ENCODE data around the gene SH3D19.
A peak's percentile ranks its signal among the peaks of the same experiment; 100 is the strongest.
"Not testable (repeated sequence)": the region's sequence is repeated elsewhere in the genome, so short reads cannot be mapped to it uniquely, and the experiment has no call there.

SH3D19 gene

DNA sequence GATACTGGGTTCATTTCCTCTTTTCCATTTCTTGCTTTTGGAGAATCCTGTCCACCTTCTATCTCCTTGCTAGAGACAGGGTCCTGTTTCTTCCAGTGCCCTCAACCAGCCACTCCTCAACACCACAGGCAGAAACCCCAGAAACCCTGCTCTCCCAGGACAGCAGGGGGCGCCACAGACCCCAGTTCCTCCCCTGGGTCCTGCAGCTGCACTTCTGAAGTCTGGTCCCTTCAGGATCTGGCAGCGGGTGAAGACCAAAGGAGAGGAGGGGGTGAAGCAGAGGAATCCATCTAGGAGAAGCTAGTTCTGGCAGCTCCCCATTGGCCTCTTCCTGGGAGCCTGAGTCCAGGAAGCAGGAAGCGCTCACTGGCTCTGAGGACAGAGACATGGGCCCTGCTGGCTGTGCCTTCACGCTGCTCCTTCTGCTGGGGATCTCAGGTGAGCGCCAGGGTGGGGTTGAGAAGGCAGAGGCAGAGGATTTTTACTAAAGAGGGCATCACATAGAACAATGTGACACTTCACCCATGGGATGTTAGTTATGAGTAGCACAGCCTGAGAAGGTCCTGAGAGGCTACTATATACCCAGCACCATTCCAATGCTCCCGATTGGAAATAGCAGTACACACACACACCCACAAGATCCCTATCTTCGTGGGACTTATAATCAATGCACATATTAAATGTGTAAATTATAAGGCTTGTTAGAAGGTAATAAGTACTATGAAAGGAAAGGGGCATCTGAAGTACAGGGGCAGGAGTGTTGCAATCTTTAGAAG, 48.4 kb downstream of the SH3D19 start, which contains the start of gene PRSS48:
Gene PRSS48, plus strand, starts transcription at position 375 of the 776 bp plus-strand sequence. Its CDS starts 12 bp downstream, at position 387.
- DNase-seq (ENCODE audit: low read depth) = peak; percentile 65

GRCh38 chr4:151268905-151269304, 56.5 kb downstream of the SH3D19 start:
- DNase-seq (ENCODE audit: low read depth) = not testable (repeated sequence)

GRCh38 chr4:151267822-151268535, 57.4 kb downstream of the SH3D19 start:
- no peak for DNase-seq (ENCODE audit: low read depth)

DNA sequence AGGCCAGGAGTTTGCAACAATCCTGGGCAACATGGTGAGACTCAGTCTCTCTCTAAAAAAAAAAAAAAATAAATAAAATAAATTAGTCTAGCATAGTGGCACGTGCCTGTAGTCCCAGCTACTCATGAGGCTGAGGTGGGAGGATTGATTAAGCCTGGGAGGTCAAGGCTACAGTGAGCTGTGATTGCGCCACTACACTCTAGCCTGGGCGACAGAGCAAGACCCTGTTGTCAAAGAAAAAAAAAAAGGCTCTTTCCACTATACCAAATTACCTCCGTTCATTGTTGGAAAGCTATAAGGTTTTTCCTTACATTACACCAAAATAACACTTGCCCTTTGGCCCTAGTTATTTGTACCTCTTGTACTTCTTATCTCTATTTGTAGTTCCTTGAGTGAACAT, 58.3 kb downstream of the SH3D19 start:
- DNase-seq (ENCODE audit: low read depth) = no peak

DNA sequence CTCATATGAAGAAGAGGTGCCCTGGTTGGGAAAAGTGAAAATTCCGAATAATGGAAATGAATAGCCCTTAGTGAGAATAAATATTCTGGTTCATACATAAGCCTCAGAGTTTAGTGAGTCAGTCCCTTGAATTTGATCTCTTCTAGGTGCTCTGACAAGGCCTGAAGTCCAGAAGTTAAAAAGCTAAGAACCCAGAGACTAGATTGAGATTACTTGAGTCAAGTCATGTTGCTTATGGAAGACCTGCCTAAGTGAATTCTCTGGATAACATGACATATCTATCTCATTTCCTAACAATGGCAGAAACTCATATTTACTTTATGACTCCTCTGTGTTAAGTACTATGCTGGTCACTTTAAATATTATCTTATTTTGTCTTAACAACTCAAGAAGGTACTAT, 58.9 kb downstream of the SH3D19 start:
- peak; percentile 32 for DNase-seq (ENCODE audit: low read depth)

- no peak for DNase-seq (ENCODE audit: low read depth)
Observed at GRCh38 chr4:151263455-151263854, 62.0 kb downstream of the SH3D19 start.

DNA sequence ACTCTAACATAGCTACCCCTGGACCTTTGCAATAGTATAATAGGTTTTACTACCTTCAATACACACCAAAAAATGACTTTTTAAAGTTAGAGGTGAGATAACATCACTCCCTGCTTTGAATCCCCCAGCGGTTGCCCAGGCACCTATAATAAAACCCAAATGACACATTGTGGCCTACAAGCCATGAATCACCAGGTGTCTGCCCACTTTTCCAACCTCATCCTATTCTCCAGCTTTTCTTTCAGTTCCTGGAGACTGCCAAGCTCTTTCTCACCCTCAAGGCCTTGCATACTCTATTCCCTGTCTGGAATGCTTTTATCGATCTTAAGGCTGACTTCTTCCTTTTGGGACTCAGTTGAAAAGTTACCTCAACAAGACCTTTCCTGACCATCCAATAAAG, 64.9 kb downstream of the SH3D19 start:
- peak; percentile 21 for DNase-seq (ENCODE audit: low read depth)

GRCh38 chr4:151259752-151260151, 65.7 kb downstream of the SH3D19 start:
- DNase-seq (ENCODE audit: low read depth) = no peak

GRCh38 chr4:151257704-151258103, 67.7 kb downstream of the SH3D19 start:
- DNase-seq (ENCODE audit: low read depth) = no peak

GRCh38 chr4:151256134-151256533, 69.3 kb downstream of the SH3D19 start:
- DNase-seq (ENCODE audit: low read depth) = no peak

DNA sequence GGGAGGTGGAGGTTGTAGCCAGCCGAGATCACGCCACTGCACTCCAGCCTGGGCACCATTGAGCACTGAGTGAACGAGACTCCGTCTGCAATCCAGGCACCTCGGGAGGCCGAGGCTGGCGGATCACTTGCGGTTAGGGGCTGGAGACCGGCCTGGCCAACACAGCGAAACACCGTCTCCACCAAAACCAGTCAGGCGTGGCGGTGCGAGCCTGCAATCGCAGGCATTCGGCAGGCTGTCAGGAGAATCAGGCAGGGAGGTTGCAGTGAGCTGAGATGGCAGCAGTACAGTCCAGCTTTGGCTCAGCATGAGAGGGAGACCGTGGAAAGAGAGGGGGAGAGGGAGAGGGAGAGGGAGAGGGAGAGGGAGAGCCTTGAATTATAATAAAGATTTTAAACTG, 69.7 kb downstream of the SH3D19 start:
- DNase-seq (ENCODE audit: low read depth) = not testable (repeated sequence)

- not testable (repeated sequence) for DNase-seq (ENCODE audit: low read depth)
Observed at GRCh38 chr4:151255226-151255625, 70.2 kb downstream of the SH3D19 start.

DNA sequence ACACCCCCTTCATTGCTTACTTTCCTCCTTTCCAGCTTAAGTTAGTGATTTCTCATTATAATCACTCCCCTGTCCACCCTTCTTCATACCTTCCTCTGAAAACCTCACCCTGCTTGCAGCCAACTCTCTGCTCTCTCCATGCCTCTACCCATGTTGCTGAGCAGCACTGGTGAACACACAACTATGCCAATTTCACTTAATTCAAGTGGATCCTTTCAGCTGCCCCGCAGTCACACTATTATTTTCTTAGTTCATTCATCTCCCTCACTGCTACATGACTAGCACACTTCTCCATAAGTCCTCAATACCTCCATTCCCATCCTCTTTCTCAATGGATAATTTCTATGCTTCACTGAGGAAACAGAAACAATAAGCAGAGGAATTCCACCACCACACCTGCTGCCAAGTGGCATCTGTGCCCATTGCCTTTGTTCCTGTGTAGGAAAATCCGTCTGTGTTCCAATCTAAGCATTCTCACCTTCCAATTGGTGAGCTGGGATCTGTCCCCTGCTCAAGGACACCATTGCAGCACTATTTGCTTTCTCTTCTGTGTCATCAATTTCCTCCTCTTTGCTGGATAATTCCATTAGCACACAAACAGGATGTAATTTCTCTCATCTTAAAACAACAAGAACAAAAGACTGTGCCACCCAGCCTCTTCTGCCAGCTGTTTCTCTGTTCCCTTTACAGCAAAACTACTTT, 73.7 kb downstream of the SH3D19 start:
- no peak for DNase-seq (ENCODE audit: low read depth)

GRCh38 chr4:151250706-151251105, 74.7 kb downstream of the SH3D19 start:
- no peak for DNase-seq (ENCODE audit: low read depth)

DNA sequence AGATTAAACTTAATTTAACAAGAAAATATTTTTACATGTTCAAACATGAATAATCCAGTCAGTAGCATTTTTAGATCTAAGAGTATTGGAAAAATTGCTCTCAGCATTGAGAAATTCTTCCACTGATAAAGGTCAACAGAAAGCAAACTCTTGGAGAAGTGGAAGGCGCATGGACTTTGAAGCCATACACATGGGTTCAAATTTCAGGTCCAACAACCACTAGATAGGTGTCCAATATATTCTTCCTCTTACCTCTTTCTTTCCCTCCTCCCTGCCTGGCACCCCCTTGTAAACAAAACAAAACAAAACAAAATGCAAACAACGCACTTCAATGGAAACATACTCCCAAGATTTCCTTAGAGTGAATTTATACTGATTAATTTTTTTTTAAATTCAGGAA, 76.9 kb downstream of the SH3D19 start:
- DNase-seq (ENCODE audit: low read depth) = no peak

GRCh38 chr4:151247395-151247794, 78.0 kb downstream of the SH3D19 start:
- no peak for DNase-seq (ENCODE audit: low read depth)

DNA sequence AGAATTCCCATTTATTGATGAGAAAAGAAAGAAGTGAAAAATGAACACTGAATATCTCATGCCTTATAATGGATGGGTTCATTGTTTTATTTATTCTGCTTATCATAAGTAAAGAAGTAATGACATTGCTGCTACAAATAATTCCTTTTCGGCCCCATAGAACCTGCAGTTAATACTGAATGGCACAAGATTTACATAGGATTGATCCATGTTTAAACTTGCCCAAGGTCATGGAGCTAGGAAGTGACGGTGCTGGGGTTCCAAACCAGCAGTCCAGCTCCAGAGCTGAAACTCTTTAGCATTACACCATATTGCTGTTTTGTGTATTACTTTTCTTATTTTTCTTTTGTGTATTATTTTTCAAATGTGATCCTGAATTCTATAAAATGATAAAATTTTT, 78.7 kb downstream of the SH3D19 start:
- no peak for DNase-seq (ENCODE audit: low read depth)

- no peak for DNase-seq (ENCODE audit: low read depth)
Observed at GRCh38 chr4:151242305-151242704, 83.1 kb downstream of the SH3D19 start.

DNA sequence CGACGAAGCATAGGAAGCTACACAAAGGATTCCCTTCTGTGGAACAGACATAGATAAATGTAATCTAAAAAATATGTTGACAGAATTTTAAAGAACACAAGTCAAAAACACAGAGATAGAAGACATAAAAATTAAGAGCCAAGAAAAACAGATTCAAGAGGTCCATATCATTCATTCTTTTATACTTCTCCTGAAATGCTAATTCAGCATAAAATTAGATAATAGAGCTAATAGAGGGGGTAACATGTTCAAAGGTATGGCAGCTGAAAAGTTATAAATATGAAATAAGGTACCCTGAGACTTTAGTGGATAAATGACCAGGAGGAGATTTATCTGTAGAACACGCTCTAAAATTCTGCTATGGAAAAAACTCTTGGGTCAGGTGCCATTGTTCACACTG, 85.8 kb downstream of the SH3D19 start:
- DNase-seq (ENCODE audit: low read depth) = no peak

DNA sequence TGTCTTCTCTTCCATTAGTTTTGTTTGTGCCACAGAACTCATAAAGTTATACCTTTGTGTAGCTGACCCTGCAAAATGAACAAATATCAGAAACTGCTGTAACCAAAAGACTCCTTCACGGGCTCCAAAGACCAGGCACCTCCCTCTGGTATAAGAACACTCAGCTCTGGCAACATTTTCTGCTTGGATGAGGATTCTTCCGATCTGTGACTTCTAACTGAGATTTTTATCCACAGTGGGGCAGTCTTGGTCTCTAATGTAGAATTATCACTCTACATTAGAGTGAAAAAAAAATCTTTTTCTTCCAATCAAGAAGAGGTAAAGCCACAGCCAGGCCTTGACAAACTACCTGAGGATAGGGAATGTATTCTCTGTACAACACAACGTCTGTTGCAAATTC, 86.9 kb downstream of the SH3D19 start:
- DNase-seq (ENCODE audit: low read depth) = peak; percentile 15

- no peak for DNase-seq (ENCODE audit: low read depth)
Observed at GRCh38 chr4:151236036-151236435, 89.4 kb downstream of the SH3D19 start.

DNA sequence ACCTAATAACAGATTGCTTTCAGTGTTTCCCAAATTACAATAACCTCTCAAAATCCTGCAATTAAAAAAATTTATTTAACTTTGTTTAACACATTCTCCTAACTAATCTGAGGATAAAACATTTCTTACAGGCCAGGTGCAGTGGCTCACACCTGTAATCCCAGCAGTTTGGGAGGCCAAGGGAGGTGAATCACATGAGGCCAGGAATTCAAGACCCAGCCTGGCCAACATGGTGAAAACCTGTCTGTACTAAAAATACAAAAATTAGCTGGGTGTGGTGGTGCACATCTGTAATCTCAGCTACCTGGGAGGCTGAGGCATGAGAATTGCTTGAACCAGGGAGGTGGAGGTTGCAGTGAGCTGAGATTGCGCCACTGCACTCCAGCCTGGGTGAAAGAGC, 90.0 kb downstream of the SH3D19 start:
- not testable (repeated sequence) for DNase-seq (ENCODE audit: low read depth)

GRCh38 chr4:151233600-151233999, 91.8 kb downstream of the SH3D19 start:
- no peak for DNase-seq (ENCODE audit: low read depth)
